ENCODE data around the gene LRRC8D. TPM values are rescaled to one million over a fixed set of nuclear protein-coding genes. Genes with fewer than 3 reads are reported as not detected.

LRRC8D gene
- total RNA-seq, 1 experiment from 2014 or later, result 39.4 TPM

- Mint-ChIP-seq H3K9me3 (ENCODE audit: unreplicated experiment) (no peaks in the 10 kb centered on the region), H3K36me3 (ENCODE audit: insufficient read depth, unreplicated experiment) (no peaks in the 10 kb centered on the region), H3K27me3 (ENCODE audit: insufficient read depth, unreplicated experiment) (no peaks in the 10 kb centered on the region), H3K4me1 (ENCODE audit: low read depth, unreplicated experiment) (peaks cover 35% of the 10 kb centered on the region), H3K4me3 (ENCODE audit: unreplicated experiment) (no peak overlapping the region), H3K27ac (ENCODE audit: unreplicated experiment) (no peak overlapping the region)
- Histone ChIP-seq H3K36me3 (ENCODE audit: control insufficient read depth, insufficient read depth, low read length) (no peaks in the 10 kb centered on the region), H3K9me3 (no peaks in the 10 kb centered on the region), H3K4me1 (peaks cover 64% of the 10 kb centered on the region), H3K27me3 (replicated peaks; ENCODE audit: control insufficient read depth, insufficient read depth, low read length) (no peaks in the 10 kb centered on the region), H3K4me3 (ENCODE audit: low read depth, low read length) (no peak overlapping the region)
- intact Hi-C loops (cut with micrococcal nuclease; ENCODE audit: unreplicated experiment), result no loop called here
- ChIA-PET CTCF (no interaction called here), POLR2A (no interaction called here)
- no peak for DNase-seq
- no TSS peak for BruUV-seq (replicated peaks)
- TF ChIP-seq, protein P1, sequence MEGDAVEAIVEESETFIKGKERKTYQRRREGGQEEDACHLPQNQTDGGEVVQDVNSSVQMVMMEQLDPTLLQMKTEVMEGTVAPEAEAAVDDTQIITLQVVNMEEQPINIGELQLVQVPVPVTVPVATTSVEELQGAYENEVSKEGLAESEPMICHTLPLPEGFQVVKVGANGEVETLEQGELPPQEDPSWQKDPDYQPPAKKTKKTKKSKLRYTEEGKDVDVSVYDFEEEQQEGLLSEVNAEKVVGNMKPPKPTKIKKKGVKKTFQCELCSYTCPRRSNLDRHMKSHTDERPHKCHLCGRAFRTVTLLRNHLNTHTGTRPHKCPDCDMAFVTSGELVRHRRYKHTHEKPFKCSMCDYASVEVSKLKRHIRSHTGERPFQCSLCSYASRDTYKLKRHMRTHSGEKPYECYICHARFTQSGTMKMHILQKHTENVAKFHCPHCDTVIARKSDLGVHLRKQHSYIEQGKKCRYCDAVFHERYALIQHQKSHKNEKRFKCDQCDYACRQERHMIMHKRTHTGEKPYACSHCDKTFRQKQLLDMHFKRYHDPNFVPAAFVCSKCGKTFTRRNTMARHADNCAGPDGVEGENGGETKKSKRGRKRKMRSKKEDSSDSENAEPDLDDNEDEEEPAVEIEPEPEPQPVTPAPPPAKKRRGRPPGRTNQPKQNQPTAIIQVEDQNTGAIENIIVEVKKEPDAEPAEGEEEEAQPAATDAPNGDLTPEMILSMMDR (IDR thresholded peaks at IDR 0.05; ENCODE audit: insufficient read depth in 1 of 2, low read depth in 1 of 2, low read length in 1 of 2, severe bottlenecking in 1 of 2, unreplicated experiment in 1 of 2), result no peak
These were observed 12.6 kb downstream of the LRRC8D start for GRCh38 chr1:89833183-89834082.

- Mint-ChIP-seq H3K36me3 (ENCODE audit: insufficient read depth, unreplicated experiment) (no peaks in the 10 kb centered on the region), H3K4me3 (ENCODE audit: unreplicated experiment) (no peak overlapping the region), H3K27ac (ENCODE audit: unreplicated experiment) (no peak overlapping the region), H3K4me1 (ENCODE audit: low read depth, unreplicated experiment) (peaks cover 35% of the 10 kb centered on the region), H3K27me3 (ENCODE audit: insufficient read depth, unreplicated experiment) (no peaks in the 10 kb centered on the region), H3K9me3 (ENCODE audit: unreplicated experiment) (no peaks in the 10 kb centered on the region)
- Histone ChIP-seq H3K36me3 (ENCODE audit: control insufficient read depth, insufficient read depth, low read length) (no peaks in the 10 kb centered on the region), H3K9me3 (no peaks in the 10 kb centered on the region), H3K27me3 (replicated peaks; ENCODE audit: control insufficient read depth, insufficient read depth, low read length) (no peaks in the 10 kb centered on the region), H3K4me1 (peaks cover 64% of the 10 kb centered on the region), H3K4me3 (ENCODE audit: low read depth, low read length) (no peak overlapping the region)
- ChIA-PET POLR2A (no interaction called here), CTCF (no interaction called here)
- TF ChIP-seq, protein P1 (IDR thresholded peaks at IDR 0.05; ENCODE audit: insufficient read depth in 1 of 2, low read depth in 1 of 2, low read length in 1 of 2, severe bottlenecking in 1 of 2, unreplicated experiment in 1 of 2), result no peak
- DNase-seq, result no peak
- intact Hi-C loops (cut with micrococcal nuclease; ENCODE audit: unreplicated experiment), result no loop called here
- no TSS peak for BruUV-seq (replicated peaks)
These were observed 13.4 kb downstream of the LRRC8D start for GRCh38 chr1:89834083-89834704.

GRCh38 chr1:89836252-89837035, 15.6 kb downstream of the LRRC8D start:
- H3K4me3 ChIP-seq (ENCODE audit: low read depth, low read length), result no peak overlapping the region
- CTCF ChIA-PET, result no interaction called here
- intact Hi-C loops (cut with micrococcal nuclease; ENCODE audit: unreplicated experiment), result loop anchor here (1.0 kb wide), 3 partner anchors 13 to 32 kb away; no protein-coding TSS in a partner anchor

More at GRCh38 chr1:89836252-89837035, 15.6 kb downstream of the LRRC8D start:
- no peak for DNase-seq
- TF ChIP-seq, protein P1 (IDR thresholded peaks at IDR 0.05; ENCODE audit: insufficient read depth in 1 of 2, low read depth in 1 of 2, low read length in 1 of 2, severe bottlenecking in 1 of 2, unreplicated experiment in 1 of 2), result no peak
- Histone ChIP-seq H3K36me3 (ENCODE audit: control insufficient read depth, insufficient read depth, low read length) (no peaks in the 10 kb centered on the region), H3K9me3 (no peaks in the 10 kb centered on the region), H3K4me1 (peaks cover 58% of the 10 kb centered on the region), H3K27me3 (replicated peaks; ENCODE audit: control insufficient read depth, insufficient read depth, low read length) (no peaks in the 10 kb centered on the region)
- Mint-ChIP-seq H3K36me3 (ENCODE audit: insufficient read depth, unreplicated experiment) (no peaks in the 10 kb centered on the region), H3K9me3 (ENCODE audit: unreplicated experiment) (no peaks in the 10 kb centered on the region), H3K27me3 (ENCODE audit: insufficient read depth, unreplicated experiment) (no peaks in the 10 kb centered on the region), H3K4me1 (ENCODE audit: low read depth, unreplicated experiment) (peaks cover 46% of the 10 kb centered on the region), H3K27ac (ENCODE audit: unreplicated experiment) (peak overlapping the region; percentile 76), H3K4me3 (ENCODE audit: unreplicated experiment) (peak overlapping the region; percentile 69)
- no TSS peak for BruUV-seq (replicated peaks)
- POLR2A ChIA-PET, result no interaction called here
